Mesothelial cell of epicardium (in vitro differentiated cells): ENCODE measurements around the gene ATRIP. TPM values are rescaled to one million over a fixed set of nuclear protein-coding genes. Genes with fewer than 3 reads are reported as not detected.
"Not testable (repeated sequence)": the region's sequence is repeated elsewhere in the genome, so short reads cannot be mapped to it uniquely, and the experiment has no call there.

Experiments
- DNase-seq, 2 experiments: peaks; one replicate each; pipeline ENCODE4 v3.0.0; 2021; ENCODE audit warnings: low spot score in 2 of 2; ENCODE audit not compliant: unreplicated experiment in 2 of 2
- H3K27ac Mint-ChIP-seq: 2 replicates; pipeline ENCODE4 v1.8.0; 2021; ENCODE audit warnings: mixed read lengths
- H3K27me3 Mint-ChIP-seq: 2 replicates; pipeline ENCODE4 v1.8.0; 2021; ENCODE audit warnings: low read depth, mixed read lengths
- H3K36me3 Mint-ChIP-seq: 2 replicates; pipeline ENCODE4 v1.8.0; 2021; ENCODE audit warnings: mixed read lengths
- H3K4me1 Mint-ChIP-seq: 2 replicates; pipeline ENCODE4 v1.8.0; 2021; ENCODE audit warnings: mixed read lengths
- H3K4me3 Mint-ChIP-seq: 2 replicates; pipeline ENCODE4 v1.8.0; 2021; ENCODE audit warnings: mild to moderate bottlenecking, moderate library complexity, mixed read lengths
- H3K9me3 Mint-ChIP-seq: 2 replicates; pipeline ENCODE4 v1.8.0; 2021; ENCODE audit warnings: mixed read lengths
- total RNA-seq: library from RNA; stranded (reverse); gene quantifications from 3 replicates; pipeline ENCODE4 v1.2.1, GENCODE V29; 2021
- TF ChIP-seq, protein P1 (sequence below): fragments of 200-600 bp; sonication (generic); IDR thresholded peaks from one replicate; pipeline ENCODE4 v1.5.0; 2021; ENCODE audit warnings: antibody characterized with exemption; ENCODE audit not compliant: unreplicated experiment

Gene ATRIP
- total RNA-seq, 1 donor from 2014 or later = 12.0 TPM

DNA sequence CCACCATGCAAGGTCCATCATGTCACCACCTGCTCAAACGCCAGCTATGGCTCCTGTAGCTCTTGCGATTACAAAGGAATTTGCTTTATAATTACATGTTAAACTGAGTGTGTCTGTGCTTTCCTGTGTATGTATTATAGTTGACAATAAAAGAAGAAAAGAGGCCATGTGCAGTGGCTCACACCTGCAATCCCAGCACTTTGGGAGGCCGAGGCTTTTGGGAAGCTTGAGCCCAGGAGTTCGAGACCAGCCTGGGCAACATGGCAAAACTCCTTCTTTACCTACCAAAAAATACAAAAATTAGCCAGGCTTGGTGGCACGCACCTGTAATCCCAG lies 27.0 kb downstream of the ATRIP start:
- TF ChIP-seq, protein P1, sequence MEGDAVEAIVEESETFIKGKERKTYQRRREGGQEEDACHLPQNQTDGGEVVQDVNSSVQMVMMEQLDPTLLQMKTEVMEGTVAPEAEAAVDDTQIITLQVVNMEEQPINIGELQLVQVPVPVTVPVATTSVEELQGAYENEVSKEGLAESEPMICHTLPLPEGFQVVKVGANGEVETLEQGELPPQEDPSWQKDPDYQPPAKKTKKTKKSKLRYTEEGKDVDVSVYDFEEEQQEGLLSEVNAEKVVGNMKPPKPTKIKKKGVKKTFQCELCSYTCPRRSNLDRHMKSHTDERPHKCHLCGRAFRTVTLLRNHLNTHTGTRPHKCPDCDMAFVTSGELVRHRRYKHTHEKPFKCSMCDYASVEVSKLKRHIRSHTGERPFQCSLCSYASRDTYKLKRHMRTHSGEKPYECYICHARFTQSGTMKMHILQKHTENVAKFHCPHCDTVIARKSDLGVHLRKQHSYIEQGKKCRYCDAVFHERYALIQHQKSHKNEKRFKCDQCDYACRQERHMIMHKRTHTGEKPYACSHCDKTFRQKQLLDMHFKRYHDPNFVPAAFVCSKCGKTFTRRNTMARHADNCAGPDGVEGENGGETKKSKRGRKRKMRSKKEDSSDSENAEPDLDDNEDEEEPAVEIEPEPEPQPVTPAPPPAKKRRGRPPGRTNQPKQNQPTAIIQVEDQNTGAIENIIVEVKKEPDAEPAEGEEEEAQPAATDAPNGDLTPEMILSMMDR = no peak
- Mint-ChIP-seq H3K27ac (peak overlapping the region; percentile 100), H3K9me3 (no peaks in the 10 kb centered on the region), H3K36me3 (peaks cover 9% of the 10 kb centered on the region), H3K4me3 (peak overlapping the region; percentile 92), H3K4me1 (peaks cover 18% of the 10 kb centered on the region), H3K27me3 (no peaks in the 10 kb centered on the region)
- no peak for DNase-seq

DNA sequence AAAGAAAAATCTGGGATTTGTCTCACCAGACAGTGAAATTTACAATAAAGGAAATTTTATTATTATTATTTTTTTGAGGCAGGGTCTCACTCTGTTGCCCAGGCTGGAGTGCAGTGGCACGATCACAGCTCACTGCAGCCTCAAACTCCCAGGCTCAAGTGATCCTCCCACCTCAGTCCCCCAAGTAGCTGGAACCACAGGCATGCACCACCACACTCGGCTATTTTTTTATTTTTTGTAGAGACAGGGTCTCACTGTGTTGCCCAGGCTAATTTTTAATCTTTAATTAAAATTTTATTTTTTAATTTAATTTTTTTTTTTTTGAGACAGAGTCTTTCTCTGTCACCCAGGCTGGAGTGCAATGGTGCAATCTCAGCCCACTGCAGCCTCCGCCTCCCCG lies 27.5 kb downstream of the ATRIP start:
- H3K4me3 Mint-ChIP-seq, H3K27ac Mint-ChIP-seq, H3K27me3 Mint-ChIP-seq, H3K36me3 Mint-ChIP-seq, H3K9me3 Mint-ChIP-seq, DNase-seq: not testable (repeated sequence)
- peaks cover 18% of the 10 kb centered on the region for H3K4me1 Mint-ChIP-seq

DNA sequence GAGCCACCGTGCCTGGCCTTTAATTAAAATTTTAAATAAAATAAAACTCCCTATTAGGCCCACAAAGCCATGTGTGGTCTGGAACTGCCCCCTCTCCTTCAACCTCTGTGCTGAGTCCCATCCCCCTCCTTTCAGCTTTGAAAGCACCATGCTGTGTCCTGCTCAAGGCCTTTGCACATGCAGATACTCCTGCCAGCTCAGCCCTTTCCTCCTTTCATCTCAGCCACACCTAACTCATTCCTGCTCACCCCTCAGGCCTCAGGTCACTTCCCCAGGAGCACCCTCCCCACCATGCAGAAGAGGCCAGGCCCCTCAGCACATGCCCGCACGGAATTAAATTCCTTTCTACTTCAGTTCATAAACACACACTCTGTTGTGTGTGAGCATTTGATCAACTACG lies 28.1 kb downstream of the ATRIP start:
- no peak overlapping the region for H3K4me3 Mint-ChIP-seq
- TF ChIP-seq, protein P1 = no peak
- H3K36me3 Mint-ChIP-seq = peaks cover 5% of the 10 kb centered on the region
- H3K27me3 Mint-ChIP-seq = no peaks in the 10 kb centered on the region
- peak overlapping the region; percentile 90 for H3K27ac Mint-ChIP-seq
- H3K4me1 Mint-ChIP-seq = peaks cover 18% of the 10 kb centered on the region
- DNase-seq = no peak
- H3K9me3 Mint-ChIP-seq = no peaks in the 10 kb centered on the region

DNA sequence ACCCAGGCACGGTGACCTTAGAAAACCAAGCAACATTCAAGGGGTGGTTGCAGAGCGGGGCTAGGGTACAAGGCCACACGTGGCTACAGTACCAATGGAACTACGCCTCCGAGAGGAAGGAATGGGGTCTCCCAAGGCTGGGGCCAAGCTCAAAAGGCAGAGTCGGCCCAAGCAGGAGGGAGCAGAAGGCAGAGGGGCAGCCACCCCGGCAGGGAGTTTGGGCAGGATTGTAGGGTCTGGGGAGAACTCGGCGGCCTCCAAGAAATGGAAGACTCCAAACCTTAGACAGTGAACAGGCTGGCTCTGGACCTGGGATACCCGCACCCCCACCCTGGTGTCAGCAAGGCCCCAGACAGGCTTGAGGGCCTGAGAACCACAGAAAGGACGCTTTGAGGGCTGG lies 28.7 kb downstream of the ATRIP start:
- H3K36me3 Mint-ChIP-seq = peaks cover 4% of the 10 kb centered on the region
- H3K4me3 Mint-ChIP-seq = no peak overlapping the region
- no peaks in the 10 kb centered on the region for H3K9me3 Mint-ChIP-seq
- no peak overlapping the region for H3K27ac Mint-ChIP-seq
- no peaks in the 10 kb centered on the region for H3K27me3 Mint-ChIP-seq
- TF ChIP-seq, protein P1 = no peak
- H3K4me1 Mint-ChIP-seq = peaks cover 15% of the 10 kb centered on the region
- no peak for DNase-seq

DNA sequence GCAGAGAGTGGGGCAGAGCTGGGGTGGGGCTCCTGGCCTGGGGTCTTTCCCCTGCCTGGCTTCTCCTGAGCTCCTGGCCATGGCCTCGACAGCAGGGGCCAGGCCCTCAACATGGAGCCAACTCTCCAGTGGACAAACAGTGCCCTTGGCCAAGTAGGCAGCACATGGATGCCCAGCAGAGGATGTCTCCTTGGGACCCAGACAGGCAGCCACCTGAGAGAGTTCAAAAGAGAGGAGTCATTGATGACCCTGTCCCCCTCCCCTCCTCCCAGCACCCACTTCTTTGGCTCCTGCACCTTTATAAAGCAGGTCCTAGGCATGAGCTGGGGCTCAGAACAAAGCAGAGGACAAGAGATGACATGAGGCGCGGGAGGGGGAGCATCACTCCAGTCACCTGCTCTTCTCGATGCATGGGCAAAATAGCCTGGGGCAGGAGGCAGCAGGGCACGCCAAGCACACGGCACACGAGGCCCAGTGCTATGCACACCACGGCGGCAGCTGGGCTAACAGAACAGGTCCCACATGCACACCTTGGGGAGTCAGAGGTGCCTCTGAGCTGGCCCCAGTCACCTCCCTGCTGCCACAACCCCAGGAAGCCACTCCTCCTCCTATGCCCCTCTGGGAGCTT lies 30.0 kb downstream of the ATRIP start:
- no peak for DNase-seq
- H3K4me1 Mint-ChIP-seq = peaks cover 15% of the 10 kb centered on the region
- H3K27ac Mint-ChIP-seq = no peak overlapping the region
- H3K27me3 Mint-ChIP-seq = no peaks in the 10 kb centered on the region
- H3K9me3 Mint-ChIP-seq = no peaks in the 10 kb centered on the region
- TF ChIP-seq, protein P1 = no peak
- no peak overlapping the region for H3K4me3 Mint-ChIP-seq
- peaks cover 5% of the 10 kb centered on the region for H3K36me3 Mint-ChIP-seq

DNA sequence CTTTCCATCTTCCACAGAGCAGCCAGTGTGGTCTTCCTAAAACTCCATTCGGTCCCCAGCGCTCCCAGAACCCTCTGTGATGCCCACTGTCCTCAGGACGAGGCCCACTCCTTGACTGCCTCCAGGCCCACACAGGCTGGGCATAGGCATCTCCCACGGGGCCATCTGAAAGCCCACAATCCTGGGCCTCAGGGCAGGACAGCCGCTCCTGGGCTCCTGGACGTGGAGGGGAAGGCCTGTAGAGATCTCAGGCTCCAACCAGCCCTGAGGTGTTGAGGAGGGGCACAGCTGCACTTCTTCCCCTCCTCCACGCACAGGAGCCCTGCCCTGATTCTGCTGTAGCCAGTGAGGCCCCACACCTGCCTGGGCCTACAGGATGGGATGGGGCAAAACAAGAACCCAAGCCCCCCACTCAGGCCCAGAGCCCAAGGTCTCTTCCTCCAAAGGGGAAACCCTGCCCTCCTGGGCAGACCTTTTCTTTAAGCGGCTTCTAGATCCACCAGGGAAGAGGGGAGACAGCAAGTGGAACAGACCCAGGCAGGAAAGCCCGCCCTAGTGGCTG lies 31.5 kb downstream of the ATRIP start:
- H3K4me1 Mint-ChIP-seq = peaks cover 10% of the 10 kb centered on the region
- no peak overlapping the region for H3K4me3 Mint-ChIP-seq
- no peaks in the 10 kb centered on the region for H3K9me3 Mint-ChIP-seq
- TF ChIP-seq, protein P1 = no peak
- peaks cover 5% of the 10 kb centered on the region for H3K36me3 Mint-ChIP-seq
- H3K27ac Mint-ChIP-seq = no peak overlapping the region
- H3K27me3 Mint-ChIP-seq = no peaks in the 10 kb centered on the region
- DNase-seq = no peak
